NCI-H2227 (cell line): ENCODE data around the gene SLC12A9.
"Not testable (repeated sequence)": the region's sequence is repeated elsewhere in the genome, so short reads cannot be mapped to it uniquely, and the experiment has no call there.

ENCODE experiments used
- DNase-seq: peaks from one replicate; lab custom pipeline; 2025; ENCODE audit not compliant: unreplicated experiment; lab: John Stamatoyannopoulos, UW

SLC12A9 gene, protein sequence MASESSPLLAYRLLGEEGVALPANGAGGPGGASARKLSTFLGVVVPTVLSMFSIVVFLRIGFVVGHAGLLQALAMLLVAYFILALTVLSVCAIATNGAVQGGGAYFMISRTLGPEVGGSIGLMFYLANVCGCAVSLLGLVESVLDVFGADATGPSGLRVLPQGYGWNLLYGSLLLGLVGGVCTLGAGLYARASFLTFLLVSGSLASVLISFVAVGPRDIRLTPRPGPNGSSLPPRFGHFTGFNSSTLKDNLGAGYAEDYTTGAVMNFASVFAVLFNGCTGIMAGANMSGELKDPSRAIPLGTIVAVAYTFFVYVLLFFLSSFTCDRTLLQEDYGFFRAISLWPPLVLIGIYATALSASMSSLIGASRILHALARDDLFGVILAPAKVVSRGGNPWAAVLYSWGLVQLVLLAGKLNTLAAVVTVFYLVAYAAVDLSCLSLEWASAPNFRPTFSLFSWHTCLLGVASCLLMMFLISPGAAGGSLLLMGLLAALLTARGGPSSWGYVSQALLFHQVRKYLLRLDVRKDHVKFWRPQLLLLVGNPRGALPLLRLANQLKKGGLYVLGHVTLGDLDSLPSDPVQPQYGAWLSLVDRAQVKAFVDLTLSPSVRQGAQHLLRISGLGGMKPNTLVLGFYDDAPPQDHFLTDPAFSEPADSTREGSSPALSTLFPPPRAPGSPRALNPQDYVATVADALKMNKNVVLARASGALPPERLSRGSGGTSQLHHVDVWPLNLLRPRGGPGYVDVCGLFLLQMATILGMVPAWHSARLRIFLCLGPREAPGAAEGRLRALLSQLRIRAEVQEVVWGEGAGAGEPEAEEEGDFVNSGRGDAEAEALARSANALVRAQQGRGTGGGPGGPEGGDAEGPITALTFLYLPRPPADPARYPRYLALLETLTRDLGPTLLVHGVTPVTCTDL

GRCh38 chr7:100852048-100852872 is at the start of gene SLC12A9:
Gene SLC12A9 (plus strand): TSS chr7:100852713. CDS start chr7:100854198, 1,485 bp downstream.
- peak; percentile 95 for DNase-seq

GRCh38 chr7:100802951-100803350 is 49.6 kb upstream of the SLC12A9 start:
- no peak for DNase-seq

DNA sequence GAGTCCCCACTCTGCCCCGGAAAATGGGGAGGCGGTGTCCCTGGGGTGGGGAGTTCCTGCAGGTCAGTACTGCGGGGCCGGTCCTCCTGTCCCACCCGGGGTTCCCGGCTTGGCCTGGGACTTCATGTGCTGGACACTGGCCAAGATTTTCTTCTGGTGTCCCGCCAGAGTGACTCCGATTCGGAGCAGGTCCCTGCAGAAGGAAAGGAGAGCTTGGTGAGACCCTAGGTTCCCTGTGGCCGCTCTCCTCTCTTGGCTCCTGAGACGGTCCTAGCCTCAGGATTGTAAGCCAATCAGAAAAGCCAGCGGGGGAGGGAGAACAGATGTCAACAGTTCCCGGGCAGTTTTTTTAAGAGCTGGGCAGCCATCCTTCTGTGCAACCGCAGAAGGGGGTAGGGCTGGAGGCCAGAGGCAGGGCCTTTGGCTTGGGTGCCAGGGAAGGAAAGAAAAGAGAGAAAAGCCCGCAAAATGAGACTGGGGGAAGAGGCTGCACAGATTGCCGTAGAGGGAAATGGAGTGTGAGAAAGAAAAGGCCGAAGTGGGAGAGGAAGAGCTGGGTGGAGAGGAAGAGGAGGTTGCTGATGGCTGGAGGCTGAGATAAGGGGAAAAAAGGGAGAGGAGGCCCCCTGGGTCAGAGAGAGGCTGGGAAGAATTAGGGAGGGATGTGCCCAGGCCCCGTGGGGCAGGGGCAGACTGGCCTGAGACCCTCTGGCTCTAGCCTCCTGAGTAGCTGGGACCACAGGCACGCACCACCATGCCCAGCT is 48.9 kb upstream of the SLC12A9 start:
- peak; percentile 93 for DNase-seq

GRCh38 chr7:100804681-100805431 is 47.7 kb upstream of the SLC12A9 start:
- no peak for DNase-seq

- no peak for DNase-seq
These were observed 46.2 kb upstream of the SLC12A9 start for GRCh38 chr7:100806276-100806675.

GRCh38 chr7:100806883-100807282 is 45.6 kb upstream of the SLC12A9 start:
- not testable (repeated sequence) for DNase-seq

- no peak for DNase-seq
These were observed 44.1 kb upstream of the SLC12A9 start for GRCh38 chr7:100808354-100808875.

GRCh38 chr7:100811480-100811879 is 41.0 kb upstream of the SLC12A9 start:
- no peak for DNase-seq

GRCh38 chr7:100812729-100813128 is 39.8 kb upstream of the SLC12A9 start:
- no peak for DNase-seq

GRCh38 chr7:100816515-100816914 is 36.0 kb upstream of the SLC12A9 start:
- not testable (repeated sequence) for DNase-seq

- DNase-seq, result no peak
These were observed 35.4 kb upstream of the SLC12A9 start for GRCh38 chr7:100817097-100817496.

DNA sequence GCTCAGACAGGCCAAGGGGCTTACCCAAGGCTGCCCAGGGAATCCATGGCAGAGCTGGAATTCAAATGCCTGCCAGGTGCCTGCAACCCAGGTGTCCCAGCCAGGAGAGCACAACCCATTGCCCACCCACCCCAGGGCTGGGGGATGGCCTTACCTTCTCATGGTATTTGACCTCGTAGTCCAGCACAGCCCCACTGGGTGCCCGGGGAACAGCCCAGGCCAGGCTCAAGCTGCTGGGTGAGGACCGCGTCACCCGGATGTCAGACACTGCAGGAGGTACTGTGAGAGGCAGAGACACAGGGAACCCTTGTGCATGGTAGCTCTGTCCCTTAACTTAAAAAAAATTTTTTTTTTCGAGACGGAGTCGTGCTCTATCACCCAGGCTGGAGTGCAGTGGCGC is 34.1 kb upstream of the SLC12A9 start:
- DNase-seq, result no peak

DNA sequence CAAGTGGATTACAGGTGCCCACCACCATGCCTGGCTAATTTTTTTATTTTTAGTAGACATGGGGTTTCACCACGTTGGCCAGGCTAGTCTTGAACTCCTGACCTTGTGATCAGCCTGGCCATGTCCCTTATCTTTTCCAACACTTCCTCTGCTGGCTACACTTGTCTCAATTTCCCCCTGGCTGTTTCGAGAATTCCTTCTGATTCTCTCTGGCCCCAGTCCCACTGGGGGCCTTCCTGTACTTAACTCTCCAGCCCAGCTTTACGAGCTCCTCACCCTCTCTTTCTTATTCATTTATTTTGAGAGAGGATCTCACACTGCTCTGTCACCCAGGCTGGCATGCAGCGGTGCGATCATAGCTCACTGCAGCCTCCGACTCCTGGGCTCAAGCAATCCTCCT is 33.7 kb upstream of the SLC12A9 start:
- DNase-seq, result no peak

GRCh38 chr7:100819586-100819985 is 32.9 kb upstream of the SLC12A9 start:
- DNase-seq, result no peak

DNA sequence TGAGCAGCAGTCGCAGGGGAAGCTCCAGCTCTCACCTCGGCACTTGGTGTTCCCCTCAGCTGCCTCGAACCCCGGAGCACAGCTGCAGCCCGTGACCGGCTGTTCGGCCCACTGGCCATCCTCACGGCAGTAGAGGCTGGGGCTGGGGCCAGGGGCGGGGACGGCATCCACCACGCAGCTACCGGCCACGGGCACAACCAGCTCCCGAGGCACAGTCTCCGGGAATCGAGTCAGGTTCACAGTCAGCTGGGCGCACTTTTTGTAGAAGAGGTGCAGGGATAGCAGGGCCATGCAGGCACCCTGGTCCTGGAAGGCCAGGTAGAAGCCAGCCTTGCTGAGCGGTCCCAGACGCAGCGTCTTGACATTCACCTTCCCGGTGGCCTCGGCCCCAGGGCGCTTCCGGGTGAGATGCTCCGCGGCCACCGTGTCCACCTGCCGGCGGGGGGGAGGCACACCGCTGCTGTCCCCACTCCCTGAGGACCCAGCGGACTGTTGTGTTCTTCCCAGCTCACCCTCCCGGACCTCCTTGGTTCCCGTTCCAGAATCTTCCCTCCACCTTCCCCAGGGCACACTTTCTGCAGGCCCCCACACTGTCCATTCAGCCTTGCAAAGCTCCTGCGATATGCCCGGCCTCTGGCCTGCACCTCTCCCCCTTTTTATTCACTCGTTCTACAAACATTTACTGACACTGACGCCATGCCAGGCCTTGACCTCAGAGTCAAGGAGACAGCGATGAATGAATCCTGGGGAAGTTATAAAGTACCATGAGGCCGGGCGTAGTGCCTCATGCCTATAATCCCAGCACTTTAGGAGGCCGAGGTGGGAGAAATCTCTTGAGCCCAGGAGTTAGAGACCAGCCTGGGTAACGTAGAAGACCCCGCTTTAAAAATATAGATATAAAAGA is 30.0 kb upstream of the SLC12A9 start:
- DNase-seq, result no peak

- no peak for DNase-seq
These were observed 29.4 kb upstream of the SLC12A9 start for GRCh38 chr7:100823140-100823525.

- DNase-seq, result no peak
These were observed 29.0 kb upstream of the SLC12A9 start for GRCh38 chr7:100823534-100823933.

DNA sequence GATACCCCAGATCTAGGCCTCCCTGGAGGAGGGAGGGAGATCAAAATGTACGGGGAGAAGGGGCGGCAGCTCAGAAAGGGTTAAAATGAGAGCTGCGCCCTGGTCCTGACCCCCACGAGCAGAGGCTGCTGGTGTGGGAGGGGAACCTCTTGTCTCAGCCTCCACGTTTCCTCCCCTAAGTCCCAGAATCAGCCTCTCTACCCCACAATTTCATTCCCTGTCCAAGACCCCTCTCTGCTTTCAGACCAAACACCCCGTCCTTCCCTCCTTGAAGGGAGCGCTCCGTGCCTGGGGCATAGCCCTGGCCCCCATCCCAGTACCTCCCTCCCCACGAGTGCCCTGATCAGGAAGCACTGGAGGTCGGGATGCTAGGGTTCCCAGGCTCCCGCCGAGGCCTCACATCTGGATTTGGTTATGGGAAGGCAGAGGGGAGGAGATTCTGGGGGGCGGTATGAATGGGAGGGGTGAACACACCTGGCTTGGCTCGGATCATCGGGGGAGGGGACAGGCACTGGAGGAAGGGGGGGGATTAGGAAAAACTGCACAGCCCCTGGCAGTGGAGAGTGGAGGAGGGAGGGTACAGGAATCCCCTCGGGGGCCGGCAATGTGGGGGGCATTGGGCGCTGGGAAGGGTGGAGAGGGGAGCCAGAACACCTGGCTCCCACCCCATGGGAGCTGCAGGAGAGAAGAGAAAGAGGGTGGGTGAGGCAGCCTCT is 27.9 kb upstream of the SLC12A9 start:
- DNase-seq, result no peak
